Fibroblast of lung (primary cell): ENCODE measurements around the gene PRKCD.

Experiments used
- EZH2 ChIP-seq: IDR thresholded peaks from 2 replicates; pipeline ENCODE4 v1.5.1; 2012; ENCODE audit warnings: low read length, control low read depth, mild to moderate bottlenecking; ENCODE audit errors: missing control alignments
- TF ChIP-seq, protein P1 (sequence below), 2 donors: IDR thresholded peaks in 1 of 2; conservative IDR thresholded peaks in 1 of 2; 1 replicate in 1 of 2; 2 replicates in 1 of 2; pipeline ENCODE4 v1.5.1; 2011 to 2012; ENCODE audit warnings: low read length in 2 of 2, control low read depth in 1 of 2, inconsistent platforms in 1 of 2, low read depth in 1 of 2, mild to moderate bottlenecking in 1 of 2

DNA sequence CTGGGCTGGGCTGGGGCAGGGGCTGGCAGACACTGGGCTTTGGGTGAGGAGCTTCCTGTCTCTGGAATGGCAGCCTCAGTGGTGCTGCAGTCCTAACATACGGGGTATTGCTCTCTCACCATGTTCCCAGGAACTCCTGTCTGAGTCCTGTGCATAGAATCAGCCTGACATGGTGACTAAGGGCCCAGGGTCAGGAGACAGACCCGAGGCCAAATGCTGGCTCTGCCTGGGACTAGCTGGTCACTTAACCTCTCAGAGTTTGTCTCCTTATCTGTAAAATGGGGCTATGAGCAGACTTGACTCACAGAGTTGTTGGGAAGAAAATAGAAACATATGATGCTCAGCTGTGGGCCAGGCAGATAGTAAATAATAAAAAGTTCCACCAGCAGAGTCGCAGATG, 28.3 kb downstream of the PRKCD start:
- TF ChIP-seq, protein P1, sequence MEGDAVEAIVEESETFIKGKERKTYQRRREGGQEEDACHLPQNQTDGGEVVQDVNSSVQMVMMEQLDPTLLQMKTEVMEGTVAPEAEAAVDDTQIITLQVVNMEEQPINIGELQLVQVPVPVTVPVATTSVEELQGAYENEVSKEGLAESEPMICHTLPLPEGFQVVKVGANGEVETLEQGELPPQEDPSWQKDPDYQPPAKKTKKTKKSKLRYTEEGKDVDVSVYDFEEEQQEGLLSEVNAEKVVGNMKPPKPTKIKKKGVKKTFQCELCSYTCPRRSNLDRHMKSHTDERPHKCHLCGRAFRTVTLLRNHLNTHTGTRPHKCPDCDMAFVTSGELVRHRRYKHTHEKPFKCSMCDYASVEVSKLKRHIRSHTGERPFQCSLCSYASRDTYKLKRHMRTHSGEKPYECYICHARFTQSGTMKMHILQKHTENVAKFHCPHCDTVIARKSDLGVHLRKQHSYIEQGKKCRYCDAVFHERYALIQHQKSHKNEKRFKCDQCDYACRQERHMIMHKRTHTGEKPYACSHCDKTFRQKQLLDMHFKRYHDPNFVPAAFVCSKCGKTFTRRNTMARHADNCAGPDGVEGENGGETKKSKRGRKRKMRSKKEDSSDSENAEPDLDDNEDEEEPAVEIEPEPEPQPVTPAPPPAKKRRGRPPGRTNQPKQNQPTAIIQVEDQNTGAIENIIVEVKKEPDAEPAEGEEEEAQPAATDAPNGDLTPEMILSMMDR (conservative IDR thresholded peaks at IDR 0.05 in 1 of 2, IDR thresholded peaks at IDR 0.05 in 1 of 2; ENCODE audit: low read depth in 1 of 2, low read length in 2 of 2) = no peak
- no peak for TF ChIP-seq EZH2
